ENCODE data around the gene PNPT1. TPM values are rescaled to one million over a fixed set of nuclear protein-coding genes. Genes with fewer than 3 reads are reported as not detected.
"Not testable (repeated sequence)": the region's sequence is repeated elsewhere in the genome, so short reads cannot be mapped to it uniquely, and the experiment has no call there.

Gene PNPT1
- total RNA-seq, 4 donors from 2014 or later: 15.5 to 21.0 (median 20.6) TPM

DNA sequence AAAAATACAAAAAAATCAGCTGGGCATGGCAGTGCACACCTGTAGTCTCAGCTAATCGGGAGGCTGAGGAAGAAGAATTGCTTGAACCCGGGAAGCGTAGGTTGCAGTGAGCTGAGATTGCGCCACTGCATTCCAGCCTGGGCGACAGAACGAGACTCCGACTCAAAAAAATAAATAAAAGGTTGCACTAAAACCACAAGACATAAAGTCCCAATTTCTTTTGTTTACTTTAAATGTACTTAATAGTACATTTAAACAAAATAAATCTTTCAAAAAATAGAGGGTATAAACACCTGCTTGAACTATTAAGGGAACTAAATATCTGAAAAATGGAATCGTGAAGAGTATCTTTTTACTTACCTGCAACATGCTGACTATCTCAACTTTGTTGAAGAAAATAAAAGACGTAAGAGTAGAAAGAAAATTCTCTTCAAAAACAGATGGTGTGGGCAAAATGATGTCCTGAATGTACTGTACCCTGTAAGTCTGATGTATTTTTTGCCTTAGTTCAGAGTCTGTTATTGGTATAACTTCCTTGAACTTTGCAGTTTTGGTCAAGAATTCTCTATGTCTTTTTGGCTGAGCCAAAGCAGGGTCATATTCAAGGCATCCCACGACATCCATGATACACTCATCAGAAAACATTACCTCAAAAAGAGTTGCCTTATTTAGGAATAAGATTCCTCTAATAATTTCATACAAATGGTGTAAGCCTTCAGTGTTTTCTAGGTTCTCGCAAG, 95.4 kb downstream of the PNPT1 start:
- H3K36me3 ChIP-seq: peaks cover 8 to 14% of the 10 kb centered on the region in 2 donors
- 92 to 93% methylated on average over 11 of the region's 11 CpGs for WGBS, 2 donors
- DNase-seq: no peak
- intact Hi-C loops (cut with DNase I): no loop called here
- H3K4me3 ChIP-seq (replicated peaks in 1 of 3): no peak overlapping the region
- no peaks in the 10 kb centered on the region for H3K9me3 ChIP-seq
- peaks cover 0 to 3% of the 10 kb centered on the region in 2 donors for H3K4me1 ChIP-seq
- no peak overlapping the region for H3K27ac ChIP-seq
- H3K27me3 ChIP-seq: no peaks in the 10 kb centered on the region
- no peak for TF ChIP-seq POLR2A (IDR thresholded peaks at IDR 0.05)
- TF ChIP-seq, protein P1, sequence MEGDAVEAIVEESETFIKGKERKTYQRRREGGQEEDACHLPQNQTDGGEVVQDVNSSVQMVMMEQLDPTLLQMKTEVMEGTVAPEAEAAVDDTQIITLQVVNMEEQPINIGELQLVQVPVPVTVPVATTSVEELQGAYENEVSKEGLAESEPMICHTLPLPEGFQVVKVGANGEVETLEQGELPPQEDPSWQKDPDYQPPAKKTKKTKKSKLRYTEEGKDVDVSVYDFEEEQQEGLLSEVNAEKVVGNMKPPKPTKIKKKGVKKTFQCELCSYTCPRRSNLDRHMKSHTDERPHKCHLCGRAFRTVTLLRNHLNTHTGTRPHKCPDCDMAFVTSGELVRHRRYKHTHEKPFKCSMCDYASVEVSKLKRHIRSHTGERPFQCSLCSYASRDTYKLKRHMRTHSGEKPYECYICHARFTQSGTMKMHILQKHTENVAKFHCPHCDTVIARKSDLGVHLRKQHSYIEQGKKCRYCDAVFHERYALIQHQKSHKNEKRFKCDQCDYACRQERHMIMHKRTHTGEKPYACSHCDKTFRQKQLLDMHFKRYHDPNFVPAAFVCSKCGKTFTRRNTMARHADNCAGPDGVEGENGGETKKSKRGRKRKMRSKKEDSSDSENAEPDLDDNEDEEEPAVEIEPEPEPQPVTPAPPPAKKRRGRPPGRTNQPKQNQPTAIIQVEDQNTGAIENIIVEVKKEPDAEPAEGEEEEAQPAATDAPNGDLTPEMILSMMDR (IDR thresholded peaks at IDR 0.05): no peak

DNA sequence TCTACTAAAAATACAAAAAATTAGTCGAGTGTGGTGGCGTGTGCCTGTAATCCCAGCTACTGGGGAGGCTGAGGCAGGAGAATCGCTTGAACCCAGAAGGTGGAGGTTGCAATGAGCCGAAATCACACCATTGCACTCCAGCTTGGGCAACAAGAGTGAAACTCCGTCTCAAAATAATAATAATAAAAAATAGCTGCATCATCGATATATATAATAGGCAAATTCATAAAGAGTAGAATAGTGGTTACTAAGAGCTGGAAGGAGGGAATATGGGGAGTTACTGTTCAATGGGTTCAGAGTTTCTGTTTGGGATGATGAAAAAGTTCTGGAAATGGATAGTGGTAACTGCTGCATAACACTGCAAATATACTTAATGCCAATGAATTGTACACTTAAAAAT, 96.8 kb downstream of the PNPT1 start:
- H3K4me1 ChIP-seq; H3K27ac ChIP-seq; H3K36me3 ChIP-seq; DNase-seq; H3K27me3 ChIP-seq; H3K4me3 ChIP-seq (replicated peaks in 1 of 3); intact Hi-C loops (cut with DNase I); H3K9me3 ChIP-seq: not testable (repeated sequence)
- 97 to 98% methylated on average over 6 of the region's 6 CpGs for WGBS, 2 donors

- TF ChIP-seq POLR2A (IDR thresholded peaks at IDR 0.05): no peak
- TF ChIP-seq, protein P1 (IDR thresholded peaks at IDR 0.05): no peak
- intact Hi-C loops (cut with DNase I): no loop called here
- H3K4me3 ChIP-seq (replicated peaks in 1 of 3): no peak overlapping the region
- no peak overlapping the region for H3K27ac ChIP-seq
- H3K27me3 ChIP-seq: no peaks in the 10 kb centered on the region
- no peaks in the 10 kb centered on the region for H3K9me3 ChIP-seq
- no peaks in the 10 kb centered on the region for H3K4me1 ChIP-seq
- DNase-seq: no peak
- H3K36me3 ChIP-seq: peaks cover 8% of the 10 kb centered on the region in 2 donors
Observed at GRCh38 chr2:55595536-55595935, 98.1 kb downstream of the PNPT1 start.

DNA sequence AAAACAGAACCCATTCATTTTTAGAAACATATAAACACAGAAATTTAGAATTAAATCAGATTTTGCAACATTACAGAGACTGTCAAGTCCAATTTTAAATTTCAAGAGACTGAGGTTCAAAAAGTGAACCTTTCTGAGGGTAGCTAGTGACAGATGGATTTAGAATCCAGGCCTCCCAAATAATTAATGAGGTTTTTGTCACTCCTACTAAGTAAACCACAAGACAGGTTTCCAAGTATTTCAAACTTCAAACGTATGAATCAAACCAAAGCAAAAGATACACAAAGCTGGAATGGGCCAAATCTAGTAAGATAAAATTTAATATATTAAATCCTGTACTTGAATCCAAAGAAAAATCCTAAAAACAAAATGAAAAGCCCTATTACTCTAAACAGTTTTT, 101.5 kb downstream of the PNPT1 start:
- Histone ChIP-seq H3K27ac (no peak overlapping the region), H3K27me3 (no peaks in the 10 kb centered on the region), H3K4me3 (replicated peaks in 1 of 3) (no peak overlapping the region), H3K36me3 (no peaks in the 10 kb centered on the region), H3K4me1 (no peaks in the 10 kb centered on the region), H3K9me3 (no peaks in the 10 kb centered on the region)
- intact Hi-C loops (cut with DNase I): no loop called here
- no peak for TF ChIP-seq POLR2A (IDR thresholded peaks at IDR 0.05)
- TF ChIP-seq, protein P1 (IDR thresholded peaks at IDR 0.05): no peak
- 59 to 66% methylated on average over 1 of the region's 1 CpG for WGBS, 2 donors
- DNase-seq: no peak

DNA sequence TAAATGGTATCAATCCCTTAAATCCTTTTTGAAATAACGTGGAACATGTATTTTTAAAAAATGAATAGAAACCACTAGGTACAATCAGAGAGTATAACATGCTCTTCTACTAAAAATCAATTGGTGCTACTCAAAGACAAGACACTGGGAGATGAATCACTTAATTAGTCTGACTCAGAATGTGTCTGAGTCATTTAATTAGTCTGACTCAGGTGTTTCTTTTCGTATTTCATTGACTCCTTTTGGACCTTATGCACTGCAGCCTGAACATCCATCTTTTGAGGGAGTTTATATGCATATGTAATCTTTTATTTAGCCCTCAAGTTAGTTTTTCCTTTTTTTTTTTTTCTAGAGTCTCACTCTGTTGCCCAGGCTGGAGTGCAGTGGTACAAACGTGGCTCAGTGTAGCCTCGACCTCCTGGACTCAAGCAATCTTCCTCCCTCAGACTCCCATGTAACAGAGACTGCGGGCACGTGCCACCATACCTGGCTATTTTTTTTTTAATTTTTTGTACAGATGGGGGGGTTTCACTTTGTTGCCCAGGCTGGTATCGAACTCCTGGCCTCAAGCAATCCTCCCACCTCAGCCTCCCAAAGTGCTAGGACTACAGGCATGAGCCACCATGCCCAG, 102.7 kb downstream of the PNPT1 start:
- Histone ChIP-seq H3K27ac (no peak overlapping the region), H3K4me3 (replicated peaks in 1 of 3) (no peak overlapping the region), H3K36me3 (no peaks in the 10 kb centered on the region), H3K9me3 (no peaks in the 10 kb centered on the region), H3K4me1 (peaks cover 0 to 3% of the 10 kb centered on the region in 2 donors), H3K27me3 (no peaks in the 10 kb centered on the region)
- no peak for DNase-seq
- intact Hi-C loops (cut with DNase I): no loop called here
- WGBS, 2 donors: 86 to 94% methylated on average over 7 of the region's 7 CpGs
- TF ChIP-seq POLR2A (IDR thresholded peaks at IDR 0.05): no peak
- TF ChIP-seq, protein P1 (IDR thresholded peaks at IDR 0.05): no peak
